Lung (tissue), 12 donors: ENCODE results near the gene ZNF618. TPM values are rescaled to one million over a fixed set of nuclear protein-coding genes. Genes with fewer than 3 reads are reported as not detected.
A peak's percentile ranks its signal among the peaks of the same experiment; 100 is the strongest.

Experiments used
- ATAC-seq: fragments of 200-7000 bp; cut with Tn5 transposase; one replicate; pipeline ENCODE4 v1.9.1; 2020; ENCODE audit warnings: moderate number of reproducible peaks; ENCODE audit not compliant: insufficient read depth, low FRiP score
- DNase-seq, 3 donors: peaks; one replicate each; pipeline ENCODE4 v3.0.0-alpha.2; 2013 to 2017
- H3K27ac ChIP-seq, 2 donors: one replicate each; pipeline ENCODE4 v1.5.1; 2013; ENCODE audit warnings: mild to moderate bottlenecking in 2 of 2, moderate library complexity in 2 of 2, control low read depth in 1 of 2, inconsistent platforms in 1 of 2, low read depth in 1 of 2, low read length in 1 of 2
- H3K27me3 ChIP-seq, 3 donors: one replicate each; pipeline ENCODE4 v1.5.1; 2013; ENCODE audit warnings: low read length in 2 of 3; ENCODE audit not compliant: control insufficient read depth in 3 of 3, insufficient read depth in 3 of 3
- H3K36me3 ChIP-seq, 4 donors: one replicate each; pipeline ENCODE4 v1.5.1; 2013; ENCODE audit warnings: low read length in 4 of 4, mild to moderate bottlenecking in 1 of 4, moderate library complexity in 1 of 4; ENCODE audit not compliant: control insufficient read depth in 4 of 4, insufficient read depth in 4 of 4
- H3K4me1 ChIP-seq, 5 donors: one replicate each; pipeline ENCODE4 v1.5.1; 2013; ENCODE audit warnings: low read length in 5 of 5, mild to moderate bottlenecking in 2 of 5, moderate library complexity in 1 of 5; ENCODE audit not compliant: control insufficient read depth in 5 of 5, insufficient read depth in 5 of 5
- H3K4me3 ChIP-seq: one replicate; pipeline ENCODE4 v1.5.1; 2013; ENCODE audit warnings: mild to moderate bottlenecking, control low read depth, moderate library complexity
- H3K9ac ChIP-seq, 2 donors: one replicate each; pipeline ENCODE4 v1.5.1; 2013; ENCODE audit warnings: low read length in 2 of 2, control low read depth in 1 of 2; ENCODE audit not compliant: insufficient read depth in 1 of 2
- H3K9me3 ChIP-seq, 4 donors: one replicate each; pipeline ENCODE4 v1.5.1; 2013; ENCODE audit warnings: low read length in 3 of 4, mild to moderate bottlenecking in 1 of 4, moderate library complexity in 1 of 4; ENCODE audit not compliant: control insufficient read depth in 4 of 4, insufficient read depth in 3 of 4
- CTCF ChIP-seq: IDR thresholded peaks from 2 replicates; pipeline ENCODE4 v1.5.1; 2012; ENCODE audit warnings: mild to moderate bottlenecking; ENCODE audit errors: control extremely low read depth, extremely low read depth
- WGBS, 2 donors: extraction: QIAGEN DNeasy Blood & Tissue Kit; methylation state at CpG; one replicate each; pipeline ENCODE4 v1.1.7; 2013; 5-methylcytosine and 5-hydroxymethylcytosine counted together
- polyA plus RNA-seq, 2 donors: library from polyadenylated mRNA; stranded (reverse); fragments of 200-250 nt; gene quantifications; one replicate each; pipeline ENCODE4 v1.2.1, GENCODE V29; 2013
- total RNA-seq, 2 donors: library from RNA; depleted of rRNA in 1 of 2; stranded (reverse); fragments of >200 nt in 1 of 2; gene quantifications; one replicate each; pipeline ENCODE4 v1.2.1, GENCODE V29; 2014 to 2021
- donor health status: control.
- donor health status: control.
- donor health status: Bipolar disorder and iron deficiency.
- donor health status: healthy.
- donor health status: DM: yes; HTN: yes; CAD: no.

ZNF618 gene
- total and polyA plus RNA-seq, 4 donors, result 1.6 to 16.3 (median 6.0) TPM

GRCh38 chr9:113989017-113989713 lies 113.1 kb downstream of the ZNF618 start:
- Histone ChIP-seq H3K27ac (peak overlapping the region in 1 of 2 donors; percentile 9), H3K4me1 (peaks cover 11 to 40% (median 30%) of the 10 kb centered on the region in 5 donors), H3K27me3 (no peaks in the 10 kb centered on the region), H3K9ac (no peak overlapping the region), H3K9me3 (no peaks in the 10 kb centered on the region), H3K4me3 (no peak overlapping the region), H3K36me3 (peaks cover 0 to 9% (median 7%) of the 10 kb centered on the region in 4 donors)
- WGBS, 2 donors, result 84 to 85% methylated on average over 12 of the region's 12 CpGs
- no peak for TF ChIP-seq CTCF
- DNase-seq (no peak), ATAC-seq (peak; percentile 27)

- no peak for DNase-seq
- no peaks in the 10 kb centered on the region for H3K27me3 ChIP-seq
- H3K9ac ChIP-seq, result no peak overlapping the region
- H3K4me3 ChIP-seq, result no peak overlapping the region
- peaks cover 14 to 48% (median 33%) of the 10 kb centered on the region in 5 donors for H3K4me1 ChIP-seq
- no peak for ATAC-seq
- TF ChIP-seq CTCF, result no peak
- peaks cover 0 to 6% (median 6%) of the 10 kb centered on the region in 4 donors for H3K36me3 ChIP-seq
- peak overlapping the region in 1 of 2 donors; percentile 9 for H3K27ac ChIP-seq
- WGBS, 2 donors, result 87 to 89% methylated on average over 5 of the region's 5 CpGs
- no peaks in the 10 kb centered on the region for H3K9me3 ChIP-seq
These were observed 113.8 kb downstream of the ZNF618 start for GRCh38 chr9:113989714-113990569.

GRCh38 chr9:113990570-113990907 lies 114.4 kb downstream of the ZNF618 start:
- DNase-seq (no peak), ATAC-seq (no peak)
- no peak overlapping the region for H3K4me3 ChIP-seq
- H3K9ac ChIP-seq, result no peak overlapping the region
- no peak for TF ChIP-seq CTCF
- H3K27me3 ChIP-seq, result no peaks in the 10 kb centered on the region
- H3K27ac ChIP-seq, result no peak overlapping the region
- 82 to 87% methylated on average over 8 of the region's 8 CpGs for WGBS, 2 donors
- H3K9me3 ChIP-seq, result no peaks in the 10 kb centered on the region
- peaks cover 0 to 6% (median 6%) of the 10 kb centered on the region in 4 donors for H3K36me3 ChIP-seq
- peaks cover 14 to 51% (median 32%) of the 10 kb centered on the region in 5 donors for H3K4me1 ChIP-seq
